Gastrocnemius medialis (tissue), 4 donors: ENCODE data around the gene PALM3.

Experiments
- CTCF ChIP-seq, 5 experiments: fragments of 450-650 bp in 3 of 5; fragments of 200-600 bp in 2 of 5; sonication (generic) in 2 of 5; IDR thresholded peaks in 4 of 5; conservative IDR thresholded peaks in 1 of 5; 1 replicate in 4 of 5; 2 replicates in 1 of 5; pipeline ENCODE4 v1.5.1; 2016 to 2019; ENCODE audit warnings: antibody characterized with exemption in 5 of 5, mild to moderate bottlenecking in 3 of 5, moderate library complexity in 3 of 5
- POLR2A ChIP-seq, 2 donors: fragments of 450-650 bp; IDR thresholded peaks; one replicate each; pipeline ENCODE4 v1.6.1; 2017; ENCODE audit warnings: antibody characterized with exemption in 2 of 2, mild to moderate bottlenecking in 2 of 2, moderate library complexity in 2 of 2

- TF ChIP-seq CTCF (IDR thresholded peaks at IDR 0.05 in 4 of 5, conservative IDR thresholded peaks at IDR 0.05 in 1 of 5) (no peak), POLR2A (IDR thresholded peaks at IDR 0.05) (no peak)
These were observed 30.7 kb downstream of the PALM3 start for GRCh38 chr19:14030997-14031718.
